ENCODE results near the gene KDM5B.

The KDM5B gene

GRCh38 chr1:202710070-202711045 is 97.9 kb downstream of the KDM5B start, which contains the start of gene SYT2:
TSS of gene SYT2 (minus strand) at chr1:202710454. CDS start at chr1:202605772, 104,682 bp downstream.
- DNase-seq = no peak

GRCh38 chr1:202709276-202710041 is 98.8 kb downstream of the KDM5B start:
- DNase-seq = no peak

GRCh38 chr1:202708456-202709275 is 99.6 kb downstream of the KDM5B start:
- no peak for DNase-seq

GRCh38 chr1:202706851-202707250 is 101.4 kb downstream of the KDM5B start:
- no peak for DNase-seq

GRCh38 chr1:202704601-202705000 is 103.6 kb downstream of the KDM5B start:
- no peak for DNase-seq

DNA sequence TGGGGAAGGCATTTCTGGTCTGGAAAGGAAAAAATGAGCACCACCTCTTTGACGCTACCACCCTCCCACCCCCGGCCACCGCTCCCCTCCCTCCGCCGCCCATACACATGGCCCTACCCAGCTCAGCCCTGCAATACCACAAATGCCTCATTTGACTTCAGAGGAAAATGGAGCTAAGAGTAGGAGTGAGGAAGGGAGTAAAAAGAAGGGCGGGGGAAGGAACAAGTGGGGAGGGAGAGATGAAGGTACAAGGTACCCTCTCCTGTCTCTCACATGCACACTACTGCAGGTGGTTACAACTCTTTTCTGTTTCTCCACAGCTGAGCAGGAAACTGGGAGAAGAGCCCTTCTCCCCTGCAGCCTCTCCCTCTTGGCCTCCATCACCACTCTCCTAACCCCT is 105.0 kb downstream of the KDM5B start:
- no peak for DNase-seq

GRCh38 chr1:202702088-202702487 is 106.1 kb downstream of the KDM5B start:
- no peak for DNase-seq

DNA sequence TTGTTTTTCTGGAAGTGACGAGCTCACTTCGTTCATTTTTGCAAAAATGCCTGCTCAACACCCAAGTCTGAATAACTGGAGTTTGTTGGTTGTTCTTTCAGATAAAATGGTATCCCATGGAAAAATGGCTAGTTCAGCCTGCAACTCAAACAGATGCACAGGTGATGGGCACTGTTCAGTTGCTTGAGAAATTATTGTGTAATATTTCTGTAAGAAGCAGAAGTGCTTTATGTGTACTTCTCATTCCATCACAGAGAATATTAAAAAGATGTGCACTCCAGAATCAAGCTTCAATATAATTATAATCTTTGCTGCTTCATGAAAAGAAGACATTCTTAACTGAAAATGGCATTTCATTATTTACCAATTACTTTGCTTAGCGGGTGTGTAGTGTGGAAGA is 107.0 kb downstream of the KDM5B start:
- no peak for DNase-seq

- no peak for DNase-seq
Observed at GRCh38 chr1:202700061-202700460, 108.2 kb downstream of the KDM5B start.

- no peak for DNase-seq
Observed at GRCh38 chr1:202698276-202698675, 109.9 kb downstream of the KDM5B start.

GRCh38 chr1:202697038-202697437 is 111.2 kb downstream of the KDM5B start:
- DNase-seq = no peak

DNA sequence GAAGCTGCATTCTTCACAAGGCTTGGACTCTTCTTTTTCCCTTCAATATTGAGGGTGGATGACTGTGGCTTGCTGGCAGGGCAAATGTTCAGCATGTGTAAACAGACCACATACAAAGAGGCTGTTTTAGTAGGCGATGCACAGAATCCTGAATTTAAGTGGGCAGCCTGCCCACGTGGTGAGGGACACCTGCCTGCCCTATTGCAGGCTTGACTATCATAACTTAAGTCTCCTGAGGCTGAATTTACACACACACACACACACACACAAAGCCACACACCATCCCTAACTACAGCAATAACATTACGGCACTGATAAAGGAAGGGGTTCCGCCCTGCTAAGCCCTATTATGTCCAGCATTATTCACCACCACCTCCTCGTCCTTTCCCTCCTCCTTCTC is 113.9 kb downstream of the KDM5B start:
- no peak for DNase-seq

DNA sequence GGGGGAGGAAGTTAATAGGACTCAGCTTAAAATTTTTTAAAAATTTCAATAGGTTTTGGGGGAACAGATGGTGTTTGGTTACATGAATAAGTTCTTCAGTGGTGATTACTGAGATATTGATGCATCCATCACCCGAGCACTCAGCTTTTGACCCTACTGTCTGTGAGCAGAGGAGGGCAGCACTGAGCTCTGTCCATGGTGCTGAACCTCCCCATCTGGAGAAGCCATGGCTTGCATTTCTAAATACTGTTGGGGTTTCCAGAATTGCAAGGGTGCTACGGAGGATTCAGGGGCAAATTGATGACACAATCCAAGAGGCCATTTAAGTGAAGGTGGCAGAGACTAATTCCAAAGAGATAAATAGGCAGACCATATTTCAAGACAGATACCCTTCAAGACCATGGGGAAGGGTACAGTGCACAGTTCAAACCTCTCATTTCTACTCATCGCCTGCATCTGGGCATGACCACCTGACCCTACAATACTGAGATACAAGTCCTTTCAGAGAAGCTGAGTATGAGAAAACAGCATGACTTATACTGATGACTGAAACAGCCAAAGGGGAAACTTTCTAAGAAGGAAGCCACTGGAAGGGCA is 115.2 kb downstream of the KDM5B start:
- peak; percentile 57 for DNase-seq

DNA sequence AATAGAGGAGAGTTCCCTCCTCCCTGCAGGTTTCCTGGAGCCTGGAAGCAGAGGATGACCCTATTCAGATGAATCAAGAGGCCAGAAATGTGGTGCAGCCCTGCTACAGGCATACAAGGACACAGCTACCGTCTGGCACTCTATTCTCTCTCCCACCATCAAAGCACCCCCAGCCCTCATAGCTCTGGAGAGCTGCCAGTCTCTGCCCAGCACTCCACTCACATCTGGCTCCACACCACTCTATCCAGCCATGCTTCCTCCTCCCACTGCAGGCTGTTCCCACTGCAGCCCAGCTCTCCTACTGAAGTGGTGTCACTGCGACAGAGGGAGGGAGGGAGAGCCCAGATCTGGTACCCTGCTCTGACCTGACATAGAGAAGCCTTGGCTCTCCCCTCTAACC is 116.4 kb downstream of the KDM5B start:
- DNase-seq = no peak

DNA sequence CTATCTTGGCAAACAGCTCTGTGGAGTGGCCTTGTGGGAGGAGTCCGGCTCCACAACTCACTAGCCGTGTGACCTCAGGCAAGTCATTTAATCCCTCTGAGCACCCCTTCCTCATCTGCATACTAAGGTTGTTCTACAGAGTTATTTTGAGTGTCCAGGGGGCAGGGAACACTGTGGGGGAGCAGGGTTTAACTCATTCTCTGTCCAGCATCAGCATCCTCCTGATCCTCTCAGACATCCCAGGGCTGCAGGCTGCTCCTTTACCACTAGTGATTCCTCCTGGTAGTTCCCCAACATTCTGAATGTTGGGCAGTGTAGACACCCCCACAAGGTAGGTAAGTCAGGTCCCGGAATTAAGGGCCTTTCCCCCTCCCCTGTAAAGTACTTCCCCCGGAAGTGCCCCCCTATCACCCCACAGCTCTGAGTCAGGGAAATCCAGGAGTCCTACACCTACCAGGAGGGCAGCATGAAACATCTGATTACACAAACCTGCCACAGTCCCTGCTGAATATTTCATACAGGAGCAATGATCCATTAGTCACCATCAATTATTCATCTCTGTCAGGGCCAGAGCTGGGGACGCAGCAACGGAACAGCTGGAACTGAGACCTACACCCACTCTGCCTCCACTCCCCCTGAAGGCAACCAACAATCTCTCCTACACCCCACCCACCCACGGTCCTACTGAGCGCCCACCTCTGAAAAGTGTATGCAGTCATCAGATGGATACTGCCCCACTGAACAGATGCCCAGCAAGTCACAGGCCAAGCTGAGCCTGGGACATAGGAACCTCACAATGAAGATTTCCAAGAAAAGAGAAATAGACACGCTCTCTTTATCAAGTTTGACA is 118.5 kb downstream of the KDM5B start:
- no peak for DNase-seq

GRCh38 chr1:202689082-202689481 is 119.1 kb downstream of the KDM5B start:
- no peak for DNase-seq

- DNase-seq = no peak
Observed at GRCh38 chr1:202688401-202688800, 119.8 kb downstream of the KDM5B start.

DNA sequence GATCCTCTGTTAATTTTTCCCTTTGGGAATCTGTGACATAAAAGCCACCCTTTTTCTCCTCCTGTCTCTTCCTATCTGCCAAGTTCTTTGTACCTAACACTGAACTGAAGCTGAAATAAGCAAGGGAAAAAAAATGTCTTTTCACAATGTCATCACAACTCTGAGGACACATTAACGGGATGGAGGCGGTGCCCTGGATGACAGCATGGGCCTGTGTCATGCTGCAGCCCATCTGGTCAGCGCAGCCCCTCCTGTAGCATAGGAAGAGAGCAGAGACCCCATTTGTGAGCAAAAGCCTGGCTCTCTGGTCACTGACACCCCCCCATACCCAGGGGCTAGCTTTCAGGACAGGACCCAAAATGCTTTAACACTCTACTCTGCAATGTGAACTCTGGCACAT is 120.4 kb downstream of the KDM5B start:
- no peak for DNase-seq

DNA sequence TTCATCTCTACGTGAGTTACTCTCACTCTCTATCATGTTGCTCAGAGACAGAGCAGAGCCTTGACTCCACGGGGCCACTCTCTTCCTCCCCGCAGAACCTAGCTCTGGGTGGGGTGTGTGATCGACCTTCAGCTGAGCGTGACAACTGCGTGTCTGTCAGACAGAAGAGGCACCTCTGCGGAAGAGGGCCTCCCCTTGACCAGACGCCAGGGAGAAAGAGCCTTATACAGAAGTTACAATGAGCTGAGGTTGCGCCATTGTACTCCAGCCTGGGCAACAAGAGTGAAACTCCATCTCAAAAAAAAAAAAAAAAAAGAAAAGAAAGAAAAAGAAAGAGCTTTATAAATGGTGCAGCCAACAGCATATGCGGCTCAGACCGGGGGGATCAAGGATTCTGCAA is 120.9 kb downstream of the KDM5B start:
- no peak for DNase-seq

DNA sequence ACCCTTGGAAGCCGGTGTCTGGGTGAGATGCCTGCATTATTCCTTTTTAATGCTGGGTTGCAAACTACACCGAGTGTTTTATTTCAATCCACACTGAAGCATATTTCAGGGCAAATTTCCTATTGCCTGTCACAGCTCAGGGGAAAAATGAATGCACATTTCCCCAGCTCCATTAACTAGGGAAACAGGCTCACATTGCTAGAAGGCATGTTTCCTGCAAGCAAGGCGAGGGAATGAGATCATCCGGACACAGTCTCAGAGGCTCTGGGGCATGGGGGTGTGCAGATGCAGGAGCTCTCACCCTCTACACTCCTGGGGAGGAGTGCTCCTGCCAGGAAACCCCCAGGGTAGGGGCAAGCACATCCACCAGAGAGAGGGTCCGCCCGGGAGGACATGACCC is 122.6 kb downstream of the KDM5B start:
- DNase-seq = no peak

GRCh38 chr1:202684716-202685115 is 123.5 kb downstream of the KDM5B start:
- DNase-seq = no peak

DNA sequence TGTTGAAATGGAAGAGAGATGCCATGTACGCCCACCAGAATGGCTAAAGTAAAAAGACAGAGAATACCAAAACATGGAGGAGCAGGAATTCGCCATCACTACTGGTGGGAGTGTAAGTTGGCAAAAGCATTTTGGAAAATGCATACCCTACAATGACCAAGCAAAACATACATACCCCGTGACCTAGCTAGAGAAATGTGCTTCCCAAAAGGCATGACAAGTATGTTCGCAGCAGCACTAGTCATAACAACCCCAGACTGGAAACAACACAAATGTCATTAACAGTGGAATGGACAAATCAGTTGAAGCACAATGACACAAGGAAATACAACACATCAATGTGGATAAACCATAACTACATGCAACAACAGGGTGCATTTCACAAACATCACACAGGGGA is 125.2 kb downstream of the KDM5B start:
- no peak for DNase-seq

Measured in HCEC 1CT (cell line).